Measurements from ENCODE around the gene PLA2G2D. TPM values are rescaled to one million over a fixed set of nuclear protein-coding genes. Genes with fewer than 3 reads are reported as not detected.

PLA2G2D gene
- total RNA-seq, 1 experiment from 2014 or later, result not detected

DNA sequence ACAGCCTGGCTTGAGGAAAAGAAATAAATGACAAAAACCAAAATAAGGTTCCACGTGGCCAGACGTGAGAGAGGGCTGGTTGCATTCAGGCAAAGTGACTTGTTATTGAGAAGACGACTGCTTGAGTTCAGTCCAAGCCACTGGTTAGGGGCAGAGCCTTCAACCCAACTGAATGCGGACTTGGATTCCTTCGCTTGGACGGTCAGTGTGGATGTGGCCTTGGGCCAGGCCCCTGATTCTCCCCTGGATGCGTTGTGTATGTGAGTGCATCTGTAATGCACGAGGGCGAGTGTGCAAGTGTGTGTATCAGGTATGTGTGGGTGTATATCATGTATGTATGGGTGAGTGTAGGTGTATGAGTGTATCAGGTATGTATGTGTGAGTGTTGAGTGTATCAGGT lies 21.7 kb upstream of the PLA2G2D start:
- WGBS (ENCODE audit: extremely low coverage, insufficient read length, low lambda C conversion rate), result no CpG with 5 or more reads among the region's 9 CpGs
- H3K14ac ChIP-seq (ENCODE audit: insufficient read depth, low read length), result no peak overlapping the region
- H2AFZ ChIP-seq (ENCODE audit: low read length), result no peak overlapping the region
- no peaks in the 10 kb centered on the region for H3K23me2 ChIP-seq (ENCODE audit: insufficient read length, low read depth, low read length, poor library complexity, severe bottlenecking)
- no peaks in the 10 kb centered on the region for H3K79me2 ChIP-seq (ENCODE audit: insufficient read depth, low read length)
- no peak overlapping the region for H2BK5ac ChIP-seq (ENCODE audit: insufficient read length, low read length)
- H4K20me1 ChIP-seq (ENCODE audit: control insufficient read depth, insufficient read depth, insufficient read length), result no peaks in the 10 kb centered on the region
- Mint-ChIP-seq H3K4me3 (no peak overlapping the region), H3K4me1 (peaks cover 0 to 7% of the 10 kb centered on the region in 2 experiments; a peak in 1 of 4 replicates), H3K27me3 (ENCODE audit: low read depth) (peaks cover 2% of the 10 kb centered on the region), H3K9me3 (no peaks in the 10 kb centered on the region; a peak in 1 of 5 replicates), H3K36me3 (ENCODE audit: insufficient read depth in 1 of 3, low read depth in 3 of 3) (no peaks in the 10 kb centered on the region), H3K27ac (no peak overlapping the region)
- no peak overlapping the region for H3K18ac ChIP-seq (ENCODE audit: insufficient read length, low read depth, low read length)
- no peaks in the 10 kb centered on the region for H3K79me1 ChIP-seq (ENCODE audit: insufficient read depth, low read depth, low read length, poor library complexity, severe bottlenecking)
- H3T11ph ChIP-seq (ENCODE audit: low read length), result no peak overlapping the region
- H3K4me2 ChIP-seq (ENCODE audit: insufficient read depth, insufficient read length, low read length), result no peak overlapping the region
- H2BK20ac ChIP-seq (ENCODE audit: low read depth, low read length, poor library complexity, severe bottlenecking), result no peak overlapping the region
- no peak overlapping the region for H3K9ac ChIP-seq (ENCODE audit: extremely low read depth, insufficient read length, low read length)
- no peaks in the 10 kb centered on the region for H3K9me3 ChIP-seq (ENCODE audit: control insufficient read depth, low read depth, low read length)
- no peak overlapping the region for H2AK5ac ChIP-seq (ENCODE audit: insufficient read length, low read length)
- H2BK120ac ChIP-seq (ENCODE audit: low read depth, low read length, poor library complexity, severe bottlenecking), result no peak overlapping the region
- no peak overlapping the region for H2BK12ac ChIP-seq (ENCODE audit: insufficient read length, low read depth, low read length)
- DNase-seq, result peak; percentile 19
- no peak overlapping the region for H4K8ac ChIP-seq (replicated peaks; ENCODE audit: insufficient read length, low read depth, low read length)
- H4K91ac ChIP-seq (ENCODE audit: insufficient read length, low read depth, low read length), result no peak overlapping the region
- H3K56ac ChIP-seq (ENCODE audit: insufficient read length, low read depth, low read length), result no peak overlapping the region
- TF ChIP-seq, protein P1, sequence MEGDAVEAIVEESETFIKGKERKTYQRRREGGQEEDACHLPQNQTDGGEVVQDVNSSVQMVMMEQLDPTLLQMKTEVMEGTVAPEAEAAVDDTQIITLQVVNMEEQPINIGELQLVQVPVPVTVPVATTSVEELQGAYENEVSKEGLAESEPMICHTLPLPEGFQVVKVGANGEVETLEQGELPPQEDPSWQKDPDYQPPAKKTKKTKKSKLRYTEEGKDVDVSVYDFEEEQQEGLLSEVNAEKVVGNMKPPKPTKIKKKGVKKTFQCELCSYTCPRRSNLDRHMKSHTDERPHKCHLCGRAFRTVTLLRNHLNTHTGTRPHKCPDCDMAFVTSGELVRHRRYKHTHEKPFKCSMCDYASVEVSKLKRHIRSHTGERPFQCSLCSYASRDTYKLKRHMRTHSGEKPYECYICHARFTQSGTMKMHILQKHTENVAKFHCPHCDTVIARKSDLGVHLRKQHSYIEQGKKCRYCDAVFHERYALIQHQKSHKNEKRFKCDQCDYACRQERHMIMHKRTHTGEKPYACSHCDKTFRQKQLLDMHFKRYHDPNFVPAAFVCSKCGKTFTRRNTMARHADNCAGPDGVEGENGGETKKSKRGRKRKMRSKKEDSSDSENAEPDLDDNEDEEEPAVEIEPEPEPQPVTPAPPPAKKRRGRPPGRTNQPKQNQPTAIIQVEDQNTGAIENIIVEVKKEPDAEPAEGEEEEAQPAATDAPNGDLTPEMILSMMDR (conservative IDR thresholded peaks at IDR 0.05), result no peak
- H2BK15ac ChIP-seq (ENCODE audit: low read depth, low read length), result no peak overlapping the region
- no peak overlapping the region for H4K5ac ChIP-seq (ENCODE audit: insufficient read length, low read depth, low read length)
- H3K27me3 ChIP-seq (ENCODE audit: insufficient read depth, low read length), result no peaks in the 10 kb centered on the region
- no peak overlapping the region for H3K23ac ChIP-seq (ENCODE audit: insufficient read length, low read depth, low read length)
- H3K27ac ChIP-seq (ENCODE audit: insufficient read length, low read depth, low read length), result no peak overlapping the region
- no peaks in the 10 kb centered on the region for H3K4me1 ChIP-seq (ENCODE audit: insufficient read depth, low read length)
- H3K4ac ChIP-seq (ENCODE audit: low read depth, low read length), result no peak overlapping the region

Data from H9 (cell line).